Activated CD4-positive, alpha-beta T cell treated with anti-CD3 and anti-CD28 coated beads for 48 hours (primary cell): ENCODE data around the gene VPS35L.

Experiments used
- DNase-seq: peaks from one replicate; pipeline ENCODE4 v3.0.0-alpha.2; 2020

Gene VPS35L, protein sequence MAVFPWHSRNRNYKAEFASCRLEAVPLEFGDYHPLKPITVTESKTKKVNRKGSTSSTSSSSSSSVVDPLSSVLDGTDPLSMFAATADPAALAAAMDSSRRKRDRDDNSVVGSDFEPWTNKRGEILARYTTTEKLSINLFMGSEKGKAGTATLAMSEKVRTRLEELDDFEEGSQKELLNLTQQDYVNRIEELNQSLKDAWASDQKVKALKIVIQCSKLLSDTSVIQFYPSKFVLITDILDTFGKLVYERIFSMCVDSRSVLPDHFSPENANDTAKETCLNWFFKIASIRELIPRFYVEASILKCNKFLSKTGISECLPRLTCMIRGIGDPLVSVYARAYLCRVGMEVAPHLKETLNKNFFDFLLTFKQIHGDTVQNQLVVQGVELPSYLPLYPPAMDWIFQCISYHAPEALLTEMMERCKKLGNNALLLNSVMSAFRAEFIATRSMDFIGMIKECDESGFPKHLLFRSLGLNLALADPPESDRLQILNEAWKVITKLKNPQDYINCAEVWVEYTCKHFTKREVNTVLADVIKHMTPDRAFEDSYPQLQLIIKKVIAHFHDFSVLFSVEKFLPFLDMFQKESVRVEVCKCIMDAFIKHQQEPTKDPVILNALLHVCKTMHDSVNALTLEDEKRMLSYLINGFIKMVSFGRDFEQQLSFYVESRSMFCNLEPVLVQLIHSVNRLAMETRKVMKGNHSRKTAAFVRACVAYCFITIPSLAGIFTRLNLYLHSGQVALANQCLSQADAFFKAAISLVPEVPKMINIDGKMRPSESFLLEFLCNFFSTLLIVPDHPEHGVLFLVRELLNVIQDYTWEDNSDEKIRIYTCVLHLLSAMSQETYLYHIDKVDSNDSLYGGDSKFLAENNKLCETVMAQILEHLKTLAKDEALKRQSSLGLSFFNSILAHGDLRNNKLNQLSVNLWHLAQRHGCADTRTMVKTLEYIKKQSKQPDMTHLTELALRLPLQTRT

DNA sequence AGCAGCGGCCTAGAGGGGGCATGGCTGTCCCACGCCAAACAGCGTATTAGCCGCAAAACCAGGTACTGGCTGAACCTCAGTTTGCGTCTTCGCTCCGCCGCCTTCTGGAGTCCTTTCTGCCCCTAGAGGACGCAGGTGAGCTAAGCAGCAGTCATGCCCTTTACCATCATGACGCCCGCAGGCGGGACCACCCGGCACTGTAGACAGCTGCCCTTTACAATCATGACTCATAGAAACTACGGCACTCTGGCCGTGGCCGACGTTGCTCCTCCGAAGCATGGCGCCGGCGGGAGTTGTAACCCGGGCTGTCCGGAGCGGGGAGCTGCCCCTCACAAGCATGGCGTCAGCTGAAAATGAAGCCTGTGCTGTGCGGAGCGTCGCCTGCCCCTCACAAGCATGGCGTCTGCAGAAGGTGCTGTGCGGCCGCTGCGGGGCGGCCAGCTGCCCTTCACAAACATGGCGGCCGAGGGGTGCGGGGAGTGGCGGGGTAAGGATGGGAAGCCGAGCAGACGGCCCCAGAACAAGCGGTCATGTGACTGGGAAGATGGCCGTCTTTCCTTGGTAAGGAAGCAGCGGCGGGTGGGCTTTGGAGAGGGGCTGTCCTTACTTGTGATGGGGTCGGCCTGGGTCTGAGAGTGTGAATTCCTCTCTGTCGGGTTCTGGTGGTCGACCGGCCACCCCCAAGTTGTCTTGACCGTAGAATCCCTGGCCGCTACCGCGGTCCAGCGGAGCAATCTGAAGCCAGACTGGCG, at the start of gene VPS35L:
Gene VPS35L, plus strand, starts transcription at position 518 of the 752 bp plus-strand sequence. Its CDS starts 27 bp downstream, at position 545.
- peak; percentile 97 for DNase-seq

DNA sequence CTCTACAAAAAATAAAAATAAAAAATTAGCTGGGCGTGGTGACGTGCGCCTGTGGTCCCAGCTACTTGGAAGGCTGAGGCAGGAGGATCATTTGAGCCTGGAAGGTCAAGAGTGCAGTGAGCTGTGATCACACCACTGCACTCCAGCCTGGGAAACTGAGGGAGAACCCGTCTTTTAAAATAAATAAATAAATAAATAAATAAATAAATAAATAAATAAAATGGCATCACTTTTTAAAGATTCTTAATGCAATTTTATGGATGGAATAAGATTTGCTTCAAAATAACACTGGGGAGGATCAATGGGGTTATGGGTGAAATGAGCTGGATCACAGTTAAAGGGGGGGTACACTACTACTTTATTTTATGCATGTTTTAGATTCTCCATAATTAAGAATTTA, 48.5 kb upstream of the VPS35L start:
- DNase-seq: no peak

DNA sequence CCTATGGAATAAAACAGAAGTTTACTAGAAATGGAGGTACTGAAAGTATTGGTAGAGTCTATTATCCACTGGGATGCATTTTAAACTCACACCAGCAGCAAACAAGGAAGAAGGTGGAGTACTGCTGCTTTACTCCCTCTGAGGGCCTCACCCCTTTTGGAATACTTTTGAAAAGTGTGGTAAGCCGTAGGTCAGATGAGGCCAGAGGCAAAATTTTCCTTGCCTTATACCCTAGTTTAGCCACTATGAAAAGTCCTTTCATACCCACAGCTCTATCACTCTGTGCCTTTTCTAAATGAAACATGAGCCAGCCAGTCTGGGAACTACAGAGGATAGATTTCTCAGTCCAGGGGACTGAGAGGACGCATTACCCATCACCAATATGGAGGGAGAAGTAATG, 47.6 kb upstream of the VPS35L start:
- DNase-seq: no peak

DNA sequence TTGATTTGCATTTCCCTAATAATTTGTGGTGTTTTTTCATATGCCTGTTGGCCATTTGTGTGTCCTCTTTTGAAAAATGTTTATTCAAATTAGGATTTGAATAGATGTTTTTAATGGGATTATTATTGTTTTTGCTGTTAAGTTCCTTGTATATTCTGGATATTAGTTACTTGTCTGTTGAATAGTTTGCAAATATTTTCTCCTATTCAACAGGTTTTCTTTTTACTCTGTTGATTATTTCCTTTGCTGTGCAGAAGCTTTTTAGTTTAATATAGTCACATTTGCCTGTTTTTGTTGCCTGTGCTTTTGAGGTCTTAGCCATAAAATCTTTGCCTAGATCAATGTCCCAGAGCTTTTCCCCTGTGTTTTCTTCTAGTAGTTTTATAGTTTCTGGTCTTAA, 43.2 kb upstream of the VPS35L start:
- DNase-seq: no peak

DNA sequence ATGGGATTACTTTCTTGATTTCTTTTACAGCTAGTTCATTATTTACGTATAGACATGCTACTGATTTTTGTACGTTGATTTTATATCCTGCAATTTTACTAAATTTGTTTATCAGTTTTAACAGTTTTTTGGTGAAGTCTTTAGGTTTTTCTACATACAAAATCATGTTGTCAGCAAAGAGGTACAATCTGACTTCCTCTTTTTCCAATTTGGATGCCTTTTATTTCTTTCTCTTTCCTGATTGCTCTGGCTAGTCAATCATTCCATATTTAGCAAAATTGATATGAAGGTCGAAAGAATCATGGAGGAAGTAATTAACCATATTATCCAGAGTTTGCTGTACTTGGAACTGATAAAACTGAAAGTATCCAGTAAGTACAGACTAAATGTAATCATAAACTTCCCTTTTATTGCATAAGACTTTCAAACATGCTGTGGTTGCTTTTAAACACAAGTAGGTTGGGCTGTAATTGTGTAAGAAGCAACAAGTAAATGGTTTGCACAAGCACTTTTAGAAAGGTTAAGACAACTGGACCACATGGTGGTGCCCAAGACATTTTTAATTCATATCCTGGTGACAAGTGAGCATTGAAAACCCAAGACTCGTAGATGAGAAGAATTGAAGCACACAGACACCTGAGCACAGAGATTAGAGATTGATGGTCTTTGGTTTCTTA, 42.0 kb upstream of the VPS35L start:
- DNase-seq: no peak

DNA sequence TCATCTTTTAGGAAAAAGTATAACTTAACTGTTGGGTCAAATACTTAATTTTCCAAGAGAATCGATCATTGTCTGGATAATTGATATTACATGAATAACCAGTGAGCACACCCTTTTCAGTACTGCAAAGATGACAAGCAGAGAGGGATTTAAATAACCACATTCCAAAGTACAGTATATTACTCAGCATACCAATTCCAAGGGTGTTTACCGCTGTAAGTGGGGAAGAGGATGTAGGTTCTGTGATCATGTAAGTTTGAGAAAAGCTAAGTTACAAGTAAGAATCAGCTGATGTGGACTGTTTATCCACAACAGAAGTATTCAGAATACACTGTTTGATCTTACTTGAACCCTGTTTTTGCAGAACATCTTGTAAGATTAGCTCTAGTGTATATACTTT, 39.7 kb upstream of the VPS35L start:
- DNase-seq: no peak

DNA sequence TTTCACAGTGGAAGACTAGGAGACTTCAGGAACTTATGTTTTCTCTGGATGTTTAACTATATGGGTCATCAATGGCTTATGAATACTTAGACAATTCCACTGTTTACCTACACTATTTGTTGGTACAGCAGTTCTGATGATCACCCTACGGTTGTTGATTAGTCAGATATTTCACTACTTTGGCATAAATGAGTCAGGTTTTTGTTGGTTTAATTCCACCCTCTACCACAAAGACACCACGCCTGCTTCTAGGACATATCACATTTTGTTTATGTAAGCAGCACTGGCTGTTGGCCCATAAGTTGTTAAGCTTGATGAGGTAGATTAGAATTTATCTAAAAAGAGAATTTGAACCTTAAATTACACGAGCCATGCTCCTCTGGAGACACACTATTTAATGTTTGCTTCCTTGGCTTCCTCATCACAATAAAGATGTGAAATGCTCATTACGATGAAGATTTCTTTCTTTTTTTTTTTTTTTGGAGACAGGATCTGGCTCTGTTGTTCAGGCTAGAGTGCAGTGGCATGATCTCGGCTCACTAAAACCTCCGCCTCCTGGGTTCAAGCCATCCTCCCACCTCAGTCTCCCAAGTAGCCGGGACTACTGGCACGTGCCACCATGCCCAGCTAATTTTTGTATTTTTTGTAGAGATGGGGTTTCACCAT, 37.9 kb upstream of the VPS35L start:
- no peak for DNase-seq

DNA sequence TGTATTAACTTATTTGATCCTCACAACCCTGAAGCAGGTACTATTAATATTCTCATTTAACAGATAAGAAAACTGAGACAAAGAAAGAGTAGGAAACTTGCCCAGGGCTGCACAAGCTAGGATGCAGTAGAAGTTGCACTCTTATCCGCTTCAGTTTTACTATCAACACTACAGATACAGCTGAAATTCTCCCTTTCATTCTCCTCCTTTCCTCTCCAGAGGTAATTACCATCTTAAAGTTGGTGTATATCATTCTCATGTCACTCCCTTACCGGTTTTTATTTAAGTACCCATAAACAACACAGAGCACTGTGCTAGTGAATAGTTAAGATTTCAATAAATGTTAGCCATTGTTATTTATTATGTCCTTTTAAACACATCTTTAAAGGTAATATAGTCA, 37.1 kb upstream of the VPS35L start:
- DNase-seq: no peak

DNA sequence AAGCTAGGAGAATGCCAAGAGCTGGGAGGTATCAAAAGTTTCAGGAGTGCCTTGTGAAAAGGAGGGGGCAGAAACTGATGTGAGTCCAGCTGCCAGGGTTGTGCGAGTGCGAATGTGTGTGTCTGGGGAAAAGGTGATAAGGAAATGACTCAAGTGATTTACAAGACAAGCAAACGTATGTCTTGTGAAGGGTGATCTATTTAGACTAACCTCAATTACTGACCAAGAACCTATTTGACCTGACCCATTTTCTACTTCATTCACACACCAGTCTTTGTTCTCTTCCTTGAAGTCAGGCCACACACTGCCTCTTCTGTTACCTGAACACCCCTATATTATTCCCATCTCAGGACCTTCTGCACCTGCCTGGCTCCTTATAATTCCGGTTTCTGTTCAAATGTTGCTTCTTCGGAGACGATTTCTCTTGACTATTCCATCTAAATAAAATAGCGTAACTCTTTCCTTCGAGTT, 34.6 kb upstream of the VPS35L start:
- DNase-seq: peak; percentile 28

DNA sequence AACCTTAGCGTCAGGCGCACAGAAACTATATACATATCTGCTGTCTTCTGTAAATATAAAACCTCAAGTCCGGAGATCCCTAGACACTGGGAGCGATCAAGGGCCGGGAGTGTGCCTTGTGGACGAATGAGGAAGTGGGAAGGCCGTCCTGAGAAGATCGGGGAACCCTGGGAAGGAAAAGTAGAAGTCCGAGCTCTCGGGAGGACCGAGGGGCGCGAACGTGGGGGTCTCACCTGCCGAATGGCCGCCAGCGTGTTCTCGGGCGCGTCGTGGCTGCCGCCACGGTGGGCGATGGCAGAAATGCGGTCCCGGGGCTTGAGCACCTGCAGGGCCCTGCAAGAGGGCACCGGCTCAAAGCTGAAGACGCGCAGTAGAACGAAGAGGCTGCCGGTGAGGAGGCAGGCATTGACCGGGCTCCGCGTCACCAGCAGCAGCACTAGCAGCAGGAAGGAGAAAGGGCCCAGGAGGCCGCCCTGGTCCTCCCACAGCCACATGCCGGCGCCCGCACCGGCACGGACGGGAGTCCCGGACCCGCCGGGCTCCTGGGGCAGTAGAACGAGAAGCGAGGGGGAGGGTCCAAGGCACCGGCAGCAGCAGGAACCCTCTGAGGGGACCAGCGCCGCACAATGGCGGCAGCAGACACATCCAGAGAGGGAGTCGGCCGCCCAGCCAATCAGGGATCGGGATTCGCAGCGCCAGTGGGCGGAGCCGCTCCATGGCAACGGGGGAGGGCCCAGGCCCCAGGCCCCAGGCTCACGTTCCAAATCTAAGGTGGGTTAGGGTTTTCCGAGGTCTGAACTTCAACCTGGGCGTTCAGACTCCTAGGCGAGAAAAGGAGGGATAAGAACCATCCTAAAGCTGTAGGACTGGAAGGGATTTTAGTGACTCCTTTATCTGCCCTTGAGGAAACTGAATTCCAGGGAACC, 33.8 kb upstream of the VPS35L start, which contains the start of gene GDE1:
Gene GDE1, minus strand, starts transcription at position 628 of the 926 bp plus-strand sequence. Its CDS starts 134 bp downstream, at position 494.
- peak; percentile 96 for DNase-seq

DNA sequence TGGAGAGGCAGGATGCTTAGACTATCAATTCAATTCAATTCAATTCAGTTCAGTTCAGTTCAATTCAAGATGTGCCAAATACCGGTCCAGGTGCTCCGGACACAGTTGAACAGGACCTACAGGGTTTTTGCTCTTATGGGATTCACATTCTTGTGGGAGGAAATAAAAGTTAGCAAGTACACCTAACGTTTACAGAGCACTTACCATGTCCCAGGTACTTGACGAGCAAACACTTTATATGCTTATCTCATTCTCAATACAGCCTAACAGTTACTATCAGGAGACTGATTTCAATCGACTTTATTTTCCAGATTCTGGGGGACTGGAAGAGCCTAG, 33.1 kb upstream of the VPS35L start:
- DNase-seq: no peak

DNA sequence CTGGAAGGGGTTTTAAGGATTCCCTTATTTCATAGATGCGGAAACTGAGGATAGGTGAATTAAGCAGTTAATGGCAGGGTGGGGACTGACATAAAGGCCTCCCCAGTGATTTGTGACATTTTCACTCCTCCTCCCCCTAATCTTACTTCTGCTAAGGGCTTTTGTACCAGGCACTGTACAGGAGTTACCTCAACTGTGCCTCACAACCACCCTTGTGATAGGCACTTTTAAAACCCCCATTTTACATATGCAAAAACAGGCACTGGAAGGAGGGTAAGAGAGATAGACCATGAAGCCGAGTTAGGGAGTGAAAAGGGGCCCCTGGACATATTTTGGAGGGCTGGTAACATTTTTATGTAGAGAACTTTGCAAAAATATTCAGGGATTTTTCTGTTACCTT, 32.7 kb upstream of the VPS35L start:
- DNase-seq: no peak

DNA sequence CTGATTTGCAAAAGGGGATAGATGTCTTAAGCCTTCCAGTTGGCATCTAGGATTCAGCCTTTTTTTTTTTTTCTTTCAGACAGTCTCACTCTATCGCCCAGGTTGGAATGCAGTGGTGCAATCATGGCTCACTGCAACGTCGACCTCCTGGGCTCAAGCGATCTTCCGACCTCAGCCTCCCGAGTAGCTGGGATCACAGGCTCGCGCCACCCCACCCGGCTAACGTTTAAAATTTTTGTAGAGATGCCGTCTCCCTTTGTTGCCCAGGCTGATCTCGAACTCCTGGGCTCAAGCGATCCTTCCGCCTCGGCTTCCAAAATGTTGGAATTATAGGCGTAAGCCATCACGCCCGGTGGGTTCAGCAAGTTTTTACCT, 32.3 kb upstream of the VPS35L start:
- no peak for DNase-seq

DNA sequence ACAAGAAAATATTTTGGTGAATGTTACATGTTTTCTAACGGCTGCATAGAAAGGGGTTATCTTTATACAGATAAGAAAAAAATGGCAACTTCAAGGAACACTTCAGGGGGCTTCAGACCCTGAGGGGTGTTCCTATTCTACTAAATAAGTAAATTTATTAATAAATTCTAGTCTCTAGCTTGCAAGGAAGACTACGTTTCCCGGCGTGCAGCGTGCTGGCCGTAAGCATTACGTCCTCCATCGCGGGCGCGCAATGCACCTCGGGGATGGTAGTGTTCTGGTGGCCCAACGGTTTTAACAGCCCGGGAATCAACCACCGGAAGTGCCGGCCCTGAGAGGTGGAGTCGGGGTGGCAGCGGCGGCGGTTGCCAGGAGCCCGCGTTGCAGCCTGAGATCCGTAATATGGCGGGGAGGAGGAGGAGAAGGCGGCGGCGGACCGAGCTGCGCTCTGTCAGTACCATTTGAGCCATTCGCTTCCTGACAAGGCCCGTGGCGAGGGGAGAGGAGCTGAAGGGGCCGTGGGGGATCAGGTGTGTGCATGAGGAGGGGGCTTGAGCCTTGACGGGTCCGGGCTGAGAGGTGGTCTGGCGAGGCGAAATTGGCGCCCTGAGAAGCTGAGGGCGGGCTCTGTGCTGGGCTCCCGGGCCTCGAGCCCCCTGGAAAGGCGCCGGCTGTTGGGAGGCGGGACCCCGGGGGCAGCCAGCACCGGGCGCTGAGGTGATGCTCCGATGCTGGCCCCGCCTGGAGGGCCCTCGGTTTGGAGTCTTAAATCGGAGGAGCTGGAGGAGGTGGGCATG, 31.7 kb upstream of the VPS35L start, which contains the start of gene CCP110:
Gene CCP110, plus strand, starts transcription at position 384 of the 797 bp plus-strand sequence. CDS start 3,940 bp downstream, outside the sequence.
- DNase-seq: peak; percentile 97

DNA sequence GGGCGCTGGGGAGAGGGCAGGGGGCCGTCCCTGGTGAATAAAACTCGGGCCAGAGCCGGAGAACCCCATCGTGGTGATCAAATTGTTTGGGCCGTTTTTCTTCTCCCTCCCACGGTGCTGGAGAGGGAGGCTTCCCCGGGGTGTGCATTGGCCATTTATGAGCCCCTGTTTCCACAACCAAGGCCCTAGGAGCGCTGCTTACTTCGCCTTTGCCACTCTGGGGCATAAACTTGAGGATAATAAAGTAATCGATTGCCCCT, 31.2 kb upstream of the VPS35L start:
- DNase-seq: no peak

DNA sequence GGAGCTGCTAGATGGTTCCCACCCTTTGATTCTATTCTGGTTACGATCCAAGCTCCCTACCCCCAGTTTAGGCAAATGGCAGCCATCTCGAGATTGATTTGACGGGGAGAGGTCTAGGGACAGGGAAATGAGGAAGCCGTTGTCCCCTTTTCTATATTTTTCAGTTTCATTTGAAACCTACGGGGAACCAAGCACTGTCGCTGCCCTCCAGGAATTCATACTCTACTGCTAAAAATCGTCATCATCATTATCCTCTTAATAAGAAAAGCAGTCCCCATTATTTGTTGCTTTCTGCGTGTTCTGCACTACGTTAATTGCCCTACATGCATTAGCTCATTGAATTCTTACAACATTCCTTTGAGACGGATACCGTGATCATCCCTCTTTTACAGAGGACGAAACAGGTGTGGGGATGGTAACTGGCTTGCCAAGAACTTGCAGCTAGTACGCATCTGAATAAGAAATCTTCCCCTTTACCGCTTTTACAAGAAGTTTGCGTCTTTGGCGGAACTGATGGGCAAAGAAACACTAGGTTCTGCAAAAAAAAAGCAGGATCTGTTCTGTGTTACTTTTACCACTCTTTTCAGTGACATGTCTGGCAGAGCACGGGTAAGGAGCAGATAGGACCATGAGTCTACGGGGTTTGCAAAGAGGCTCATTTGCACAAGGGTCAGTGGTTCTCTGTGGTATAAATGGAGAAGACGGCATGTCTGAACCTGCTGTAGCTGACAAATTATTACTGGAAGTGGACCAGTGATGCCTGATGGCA, 30.7 kb upstream of the VPS35L start:
- no peak for DNase-seq

DNA sequence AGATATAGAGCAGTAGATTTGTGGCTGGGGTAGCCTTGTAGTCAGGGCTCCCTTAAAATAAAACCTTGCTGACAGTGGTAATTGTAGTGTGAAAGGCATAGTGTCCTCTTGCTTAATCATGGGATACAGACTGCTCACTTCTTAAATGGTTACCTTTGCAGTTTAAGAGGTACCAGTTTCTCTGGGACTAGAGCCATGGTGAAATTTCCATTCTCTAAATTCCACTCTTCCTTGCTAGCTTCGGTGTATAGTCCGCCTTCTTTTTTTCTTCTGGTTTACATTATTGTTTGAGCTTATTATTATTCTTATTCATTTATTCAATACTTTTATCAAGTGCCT, 30.1 kb upstream of the VPS35L start:
- DNase-seq: no peak

DNA sequence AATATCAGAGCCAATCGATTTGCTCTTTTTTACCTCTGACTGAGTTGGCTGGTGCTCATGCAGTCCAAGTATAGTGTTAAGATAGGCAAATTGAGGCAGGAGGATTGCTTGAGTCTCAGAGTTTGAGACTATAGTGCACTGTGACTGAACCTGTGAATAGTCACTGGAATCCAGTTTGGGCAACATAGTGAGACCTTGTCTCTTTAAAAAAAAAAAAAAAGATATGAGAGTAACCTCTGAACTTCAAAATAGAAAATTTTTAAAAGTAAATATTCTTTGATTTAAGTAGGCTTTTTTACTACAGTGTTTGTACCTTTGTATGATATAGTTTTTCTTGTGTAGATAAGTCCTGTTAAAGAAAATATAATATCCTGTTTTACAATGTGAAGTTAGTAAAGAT, 28.3 kb upstream of the VPS35L start:
- DNase-seq: no peak

DNA sequence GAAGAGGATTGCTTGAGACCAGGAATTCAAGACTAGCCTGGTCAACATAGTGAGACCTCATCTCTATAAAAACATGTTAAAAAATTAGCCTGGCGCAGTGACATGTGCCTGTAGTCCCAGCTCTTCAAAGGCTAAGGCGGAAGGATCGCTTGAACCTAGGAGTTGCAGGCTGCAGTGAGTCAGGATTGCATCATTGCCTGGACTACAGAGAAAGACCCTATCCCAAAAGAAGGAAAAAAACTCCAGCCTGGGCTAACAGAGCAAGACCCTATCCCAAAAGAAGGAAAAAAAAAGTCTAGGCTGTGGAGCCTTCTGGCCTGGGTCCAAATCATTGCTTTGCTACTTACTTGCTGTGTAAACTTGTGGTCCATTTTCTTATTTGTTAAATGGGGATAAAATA, 26.8 kb upstream of the VPS35L start:
- DNase-seq: no peak
